GM21367 (cell line): ENCODE measurements around the gene AMER1.

Source experiments
- ATAC-seq: cut with Tn5 transposase; IDR thresholded peaks from one replicate; pipeline ENCODE4 v1.9.1; 2021; ENCODE audit not compliant: unreplicated experiment

The AMER1 gene

GRCh38 chrX:64186974-64187761 is 18.3 kb downstream of the AMER1 start:
- ATAC-seq = no peak

- no peak for ATAC-seq
Measured at GRCh38 chrX:64184396-64184795, 21.1 kb downstream of the AMER1 start.

DNA sequence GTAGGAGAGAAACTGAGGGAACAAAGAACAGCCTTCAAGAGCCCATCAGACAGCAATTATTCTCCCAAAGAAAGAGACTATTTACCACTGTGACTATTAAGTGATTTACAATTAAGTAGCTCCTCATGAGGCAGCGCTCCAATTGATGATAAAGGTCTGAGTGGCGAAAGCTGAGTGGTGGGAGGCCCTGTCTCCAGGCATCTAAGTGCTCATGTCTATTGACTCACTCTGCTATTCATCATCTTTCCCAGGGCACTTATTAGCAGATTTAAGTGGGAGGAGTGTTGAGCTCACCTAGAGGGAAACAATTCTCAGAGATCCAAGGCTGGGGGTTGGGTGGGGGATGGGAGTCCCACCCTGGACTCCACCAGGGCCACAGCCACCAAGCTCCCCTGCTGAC is 23.3 kb downstream of the AMER1 start:
- ATAC-seq = no peak

- no peak for ATAC-seq
Measured at GRCh38 chrX:64176876-64177275, 28.6 kb downstream of the AMER1 start.

GRCh38 chrX:64169988-64170387 is 35.5 kb downstream of the AMER1 start:
- no peak for ATAC-seq

- ATAC-seq = no peak
Measured at GRCh38 chrX:64152857-64153256, 52.7 kb downstream of the AMER1 start.

GRCh38 chrX:64151911-64152310 is 53.6 kb downstream of the AMER1 start:
- no peak for ATAC-seq

GRCh38 chrX:64150775-64151174 is 54.7 kb downstream of the AMER1 start:
- ATAC-seq = no peak
